Caco-2 (cell line): ENCODE data around the gene ACP5. TPM values are rescaled to one million over a fixed set of nuclear protein-coding genes. Genes with fewer than 3 reads are reported as not detected.
"Not testable (repeated sequence)": the region's sequence is repeated elsewhere in the genome, so short reads cannot be mapped to it uniquely, and the experiment has no call there.

Experiments used
- Bru-seq: library from RNA; stranded (reverse); fragments of 400-500 nt; gene quantifications from one replicate; lab custom pipeline; 2021; lab: Mats Ljungman, UMichigan
- BruChase-seq, 2 experiments: library from RNA; stranded (reverse); fragments of 400-500 nt; gene quantifications; one replicate each; lab custom pipeline; 2021; lab: Mats Ljungman, UMichigan
- BruUV-seq: library from RNA; stranded (reverse); fragments of 400-500 nt; replicated peaks from 2 replicates; lab custom pipeline; 2021; lab: Mats Ljungman, UMichigan
- CTCF ChIA-PET: fragments of 300-600 bp; sonication (Branson Sonifier 250); formaldehyde crosslinking; loops from one replicate; lab custom pipeline; 2022; ENCODE audit warnings: antibody characterized with exemption; lab: Charles Lee
- POLR2A ChIA-PET: fragments of 300-600 bp; sonication (Branson Sonifier 250); formaldehyde crosslinking; loops from one replicate; lab custom pipeline; 2022; ENCODE audit warnings: antibody characterized with exemption; lab: Charles Lee
- DNase-seq, 2 experiments: peaks; one replicate each; pipeline versions ENCODE4 v3.0.0 to v3.0.0-alpha.2; 2020 to 2022
- H3K27me3 ChIP-seq: replicated peaks from 2 replicates; pipeline ENCODE4 v1.6.0; 2011; ENCODE audit warnings: low read length; ENCODE audit not compliant: control insufficient read depth, insufficient read depth
- H3K36me3 ChIP-seq: 2 replicates; pipeline ENCODE4 v1.5.1; 2011; ENCODE audit warnings: low read length; ENCODE audit not compliant: control insufficient read depth, insufficient read depth
- H3K4me1 ChIP-seq: fragments of 250-450 bp; sonication (Bioruptor Pico); 2 replicates; pipeline ENCODE4 v1.5.1; 2020; ENCODE audit warnings: mild to moderate bottlenecking
- H3K4me3 ChIP-seq: 2 replicates; pipeline ENCODE4 v1.5.1; 2011; ENCODE audit warnings: low read depth, mild to moderate bottlenecking, control low read depth, low read length
- H3K9me3 ChIP-seq: fragments of 250-450 bp; sonication (Bioruptor Pico); 2 replicates; pipeline ENCODE4 v1.5.1; 2020; ENCODE audit warnings: mild to moderate bottlenecking, moderate library complexity
- H3K27ac Mint-ChIP-seq: one replicate; pipeline ENCODE4 v1.8.0; 2022; ENCODE audit warnings: mixed read lengths; ENCODE audit not compliant: unreplicated experiment
- H3K27me3 Mint-ChIP-seq: one replicate; pipeline ENCODE4 v1.8.0; 2022; ENCODE audit warnings: mixed read lengths; ENCODE audit not compliant: insufficient read depth, unreplicated experiment
- H3K36me3 Mint-ChIP-seq: one replicate; pipeline ENCODE4 v1.8.0; 2022; ENCODE audit warnings: mild to moderate bottlenecking, mixed read lengths; ENCODE audit not compliant: insufficient read depth, unreplicated experiment
- H3K4me1 Mint-ChIP-seq: one replicate; pipeline ENCODE4 v1.8.0; 2022; ENCODE audit warnings: low read depth, mixed read lengths; ENCODE audit not compliant: unreplicated experiment
- H3K4me3 Mint-ChIP-seq: one replicate; pipeline ENCODE4 v1.8.0; 2022; ENCODE audit warnings: mild to moderate bottlenecking, moderate library complexity, mixed read lengths; ENCODE audit not compliant: unreplicated experiment
- H3K9me3 Mint-ChIP-seq: one replicate; pipeline ENCODE4 v1.8.0; 2022; ENCODE audit warnings: mixed read lengths; ENCODE audit not compliant: unreplicated experiment
- CTCF ChIP-seq, 2 experiments: fragments of 200-600 bp in 1 of 2; IDR thresholded peaks; 1 replicate in 1 of 2; 2 replicates in 1 of 2; pipeline versions ENCODE4 v1.5.1 to v1.8.0; 2011 to 2022; ENCODE audit warnings: antibody characterized with exemption in 1 of 2, control low read depth in 1 of 2, inconsistent platforms in 1 of 2, low read depth in 1 of 2, low read length in 1 of 2, mild to moderate bottlenecking in 1 of 2, moderate library complexity in 1 of 2; ENCODE audit not compliant: insufficient read depth in 1 of 2, severe bottlenecking in 1 of 2, unreplicated experiment in 1 of 2
- intact Hi-C: fragments of 100-400 bp; cut with micrococcal nuclease; formaldehyde crosslinking; loops from one replicate; pipeline ENCODE4 v1.10.0; 2022; ENCODE audit not compliant: unreplicated experiment
- long read RNA-seq: library from polyadenylated mRNA; stranded (forward); transcript quantifications from one replicate; pipeline ENCODE4 v2.0.0, GENCODE V29; 2022
- total RNA-seq: library from RNA; stranded (reverse); gene quantifications from 2 replicates; pipeline ENCODE4 v1.2.3, GENCODE V29; 2022

ACP5 gene
- total RNA-seq (0.48 TPM in 1 of 2 replicates, not detected in the other), Bru-seq, nascent RNA (not detected), BruChase-seq, experiment 1, labeled RNA remaining after a 2-hour chase (not detected), BruChase-seq, experiment 2, labeled RNA remaining after a 6-hour chase (not detected)
- long read RNA-seq, result 0 reads

- TF ChIP-seq CTCF (IDR thresholded peaks at IDR 0.05; ENCODE audit: insufficient read depth in 1 of 2, low read depth in 1 of 2, low read length in 1 of 2, severe bottlenecking in 1 of 2, unreplicated experiment in 1 of 2), result no peak
- CTCF ChIA-PET, result interaction anchor here (0.6 kb wide), 1 partner anchor 14 kb away, joined by 4 read pairs; no protein-coding TSS in a partner anchor
- no peaks in the 10 kb centered on the region for H3K9me3 Mint-ChIP-seq
- no peak for DNase-seq
- no peak within 1 kb of the TSS for H3K27ac Mint-ChIP-seq
- BruUV-seq, result no TSS peak
- no peak within 1 kb of the TSS for H3K4me3 Mint-ChIP-seq
- POLR2A ChIA-PET, result no interaction called here
- Histone ChIP-seq H3K9me3 (no peaks in the 10 kb centered on the region), H3K4me3 (no peak within 1 kb of the TSS), H3K36me3 (no peaks in the 10 kb centered on the region), H3K27me3 (no peaks in the 10 kb centered on the region), H3K4me1 (no peaks in the 10 kb centered on the region)
- H3K4me1 Mint-ChIP-seq, result no peaks in the 10 kb centered on the region
- no peaks in the 10 kb centered on the region for H3K27me3 Mint-ChIP-seq
- intact Hi-C loops, result no loop called here
- H3K36me3 Mint-ChIP-seq, result no peaks in the 10 kb centered on the region
These were observed at the start of gene ACP5 for GRCh38 chr19:11577451-11578257. Gene ACP5 (minus strand): TSS chr19:11577645. CDS start chr19:11577317, 328 bp downstream.

DNA sequence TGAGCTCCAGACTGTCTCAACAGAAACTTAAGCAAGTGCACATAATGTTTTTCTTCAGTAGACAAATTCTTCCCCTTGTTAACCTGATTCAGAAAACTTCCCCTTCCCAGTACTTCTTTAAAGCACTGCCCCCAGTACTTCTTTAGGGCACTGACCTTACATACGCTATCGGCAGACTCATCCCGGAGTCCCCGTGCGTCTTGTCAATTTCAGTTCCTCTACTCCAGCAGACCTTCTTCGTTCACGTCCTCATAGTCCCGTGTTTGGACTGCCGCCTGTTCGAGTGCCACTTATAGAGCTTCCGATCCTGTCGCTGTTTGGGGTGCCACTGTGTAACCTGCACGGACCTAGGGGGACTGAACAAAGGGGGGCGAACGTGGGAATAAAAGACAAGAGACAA is 48.8 kb upstream of the ACP5 start:
- no peaks in the 10 kb centered on the region for H3K4me1 Mint-ChIP-seq
- no peaks in the 10 kb centered on the region for H3K27me3 Mint-ChIP-seq
- H3K36me3 ChIP-seq, result no peaks in the 10 kb centered on the region
- H3K9me3 ChIP-seq, result no peaks in the 10 kb centered on the region
- H3K4me3 Mint-ChIP-seq, result no peak overlapping the region
- ChIA-PET POLR2A (no interaction called here), CTCF (no interaction called here)
- DNase-seq, result no peak
- no TSS peak for BruUV-seq
- peaks cover 11% of the 10 kb centered on the region for H3K9me3 Mint-ChIP-seq
- H3K4me3 ChIP-seq, result no peak overlapping the region
- no peaks in the 10 kb centered on the region for H3K36me3 Mint-ChIP-seq
- no peak for TF ChIP-seq CTCF (IDR thresholded peaks at IDR 0.05; ENCODE audit: insufficient read depth in 1 of 2, low read depth in 1 of 2, low read length in 1 of 2, severe bottlenecking in 1 of 2, unreplicated experiment in 1 of 2)
- no peaks in the 10 kb centered on the region for H3K27me3 ChIP-seq
- no peak overlapping the region for H3K27ac Mint-ChIP-seq
- intact Hi-C loops, result no loop called here
- H3K4me1 ChIP-seq, result peaks cover 8% of the 10 kb centered on the region

DNA sequence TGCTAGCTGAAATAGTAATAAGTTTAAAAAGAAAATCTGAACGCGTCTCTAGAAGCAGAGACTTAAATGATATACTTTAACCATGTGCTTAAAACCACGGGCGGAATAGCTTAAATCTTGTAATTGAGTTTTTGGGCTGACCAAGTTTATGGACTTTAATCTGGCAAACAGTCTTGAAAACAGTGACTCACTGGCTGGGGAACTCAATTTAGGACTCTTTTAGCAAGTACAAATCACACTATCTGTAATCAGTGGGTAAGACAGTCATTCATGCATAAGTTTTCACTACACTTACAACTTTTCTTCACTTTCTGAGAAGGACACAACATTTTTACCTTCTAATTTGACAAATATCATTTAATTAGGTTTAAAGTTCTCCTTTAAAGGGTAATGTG is 46.6 kb upstream of the ACP5 start:
- peaks cover 17% of the 10 kb centered on the region for H3K9me3 Mint-ChIP-seq
- POLR2A ChIA-PET, result no interaction called here
- H3K27me3 ChIP-seq, result no peaks in the 10 kb centered on the region
- no peaks in the 10 kb centered on the region for H3K9me3 ChIP-seq
- H3K4me3 Mint-ChIP-seq, result peak overlapping the region; percentile 61
- H3K27ac Mint-ChIP-seq, result no peak overlapping the region
- no peak for TF ChIP-seq CTCF (IDR thresholded peaks at IDR 0.05; ENCODE audit: insufficient read depth in 1 of 2, low read depth in 1 of 2, low read length in 1 of 2, severe bottlenecking in 1 of 2, unreplicated experiment in 1 of 2)
- H3K36me3 Mint-ChIP-seq, result peaks cover 15% of the 10 kb centered on the region
- TSS peak; percentile 10 for BruUV-seq
- no peaks in the 10 kb centered on the region for H3K4me1 Mint-ChIP-seq
- no peaks in the 10 kb centered on the region for H3K27me3 Mint-ChIP-seq
- H3K4me3 ChIP-seq, result peak overlapping the region; percentile 40
- peaks cover 8% of the 10 kb centered on the region for H3K4me1 ChIP-seq
- intact Hi-C loops, result loop anchor here (2.0 kb wide), 1 partner anchor 27 kb away; the partner anchor contains the start of gene ZNF627
- no peak for DNase-seq
- CTCF ChIA-PET, result no interaction called here
- H3K36me3 ChIP-seq, result peaks cover 2% of the 10 kb centered on the region

GRCh38 chr19:11622401-11622800 is 45.0 kb upstream of the ACP5 start:
- H3K36me3 ChIP-seq, H3K9me3 ChIP-seq, H3K4me1 Mint-ChIP-seq, H3K27me3 Mint-ChIP-seq, H3K4me3 Mint-ChIP-seq, DNase-seq, H3K4me3 ChIP-seq, BruUV-seq, intact Hi-C loops, H3K4me1 ChIP-seq, POLR2A ChIA-PET, H3K27me3 ChIP-seq: not testable (repeated sequence)
- H3K36me3 Mint-ChIP-seq, result peaks cover 32% of the 10 kb centered on the region
- peaks cover 17% of the 10 kb centered on the region for H3K9me3 Mint-ChIP-seq
- CTCF ChIA-PET, result interaction anchor here (0.6 to 0.9 kb wide), 2 partner anchors 241 to 365 kb away, joined by 3 read pairs; no protein-coding TSS in a partner anchor
- peak overlapping the region; percentile 25 for H3K27ac Mint-ChIP-seq
